Measurements from ENCODE around the gene SWAP70.
"Not testable (repeated sequence)": the region's sequence is repeated elsewhere in the genome, so short reads cannot be mapped to it uniquely, and the experiment has no call there.

SWAP70 gene

GRCh38 chr11:9692691-9693090 lies 28.8 kb downstream of the SWAP70 start:
- no peak for DNase-seq (ENCODE audit: low read depth)

GRCh38 chr11:9693801-9694553 lies 30.1 kb downstream of the SWAP70 start:
- no peak for DNase-seq (ENCODE audit: low read depth)

GRCh38 chr11:9695228-9695627 lies 31.4 kb downstream of the SWAP70 start:
- not testable (repeated sequence) for DNase-seq (ENCODE audit: low read depth)

- DNase-seq (ENCODE audit: low read depth), result no peak
These were observed 33.9 kb downstream of the SWAP70 start for GRCh38 chr11:9697766-9698165.

- no peak for DNase-seq (ENCODE audit: low read depth)
These were observed 36.4 kb downstream of the SWAP70 start for GRCh38 chr11:9700105-9700801.

- no peak for DNase-seq (ENCODE audit: low read depth)
These were observed 37.9 kb downstream of the SWAP70 start for GRCh38 chr11:9701799-9702198.

- no peak for DNase-seq (ENCODE audit: low read depth)
These were observed 39.4 kb downstream of the SWAP70 start for GRCh38 chr11:9703280-9703679.

GRCh38 chr11:9704037-9704436 lies 40.2 kb downstream of the SWAP70 start:
- DNase-seq (ENCODE audit: low read depth), result no peak

- no peak for DNase-seq (ENCODE audit: low read depth)
These were observed 40.7 kb downstream of the SWAP70 start for GRCh38 chr11:9704620-9705019.

GRCh38 chr11:9705361-9705760 lies 41.5 kb downstream of the SWAP70 start:
- DNase-seq (ENCODE audit: low read depth), result not testable (repeated sequence)

GRCh38 chr11:9708544-9708943 lies 44.7 kb downstream of the SWAP70 start:
- DNase-seq (ENCODE audit: low read depth), result no peak

GRCh38 chr11:9710223-9710622 lies 46.3 kb downstream of the SWAP70 start:
- DNase-seq (ENCODE audit: low read depth), result no peak

- DNase-seq (ENCODE audit: low read depth), result no peak
These were observed 47.0 kb downstream of the SWAP70 start for GRCh38 chr11:9710852-9711251.

GRCh38 chr11:9711454-9712307 lies 47.8 kb downstream of the SWAP70 start:
- DNase-seq (ENCODE audit: low read depth), result no peak

- no peak for DNase-seq (ENCODE audit: low read depth)
These were observed 50.5 kb downstream of the SWAP70 start for GRCh38 chr11:9714272-9714940.

- DNase-seq (ENCODE audit: low read depth), result no peak
These were observed 52.6 kb downstream of the SWAP70 start for GRCh38 chr11:9716275-9717039.

GRCh38 chr11:9717040-9717357 lies 53.1 kb downstream of the SWAP70 start:
- DNase-seq (ENCODE audit: low read depth), result no peak

GRCh38 chr11:9717719-9718118 lies 53.8 kb downstream of the SWAP70 start:
- DNase-seq (ENCODE audit: low read depth), result no peak

GRCh38 chr11:9718147-9718546 lies 54.3 kb downstream of the SWAP70 start:
- DNase-seq (ENCODE audit: low read depth), result no peak

GRCh38 chr11:9719566-9720289 lies 55.9 kb downstream of the SWAP70 start:
- no peak for DNase-seq (ENCODE audit: low read depth)

- DNase-seq (ENCODE audit: low read depth), result no peak
These were observed 56.4 kb downstream of the SWAP70 start for GRCh38 chr11:9720290-9720630.
